Activated CD8-positive, alpha-beta memory T cell treated with anti-CD3 and anti-CD28 coated beads for 4 hours (primary cell): ENCODE measurements around the gene TAS2R40.

Experiments used
- DNase-seq, 2 donors: peaks; one replicate each; pipeline ENCODE4 v3.0.0-alpha.2; 2020; ENCODE audit warnings: low read depth in 2 of 2

TAS2R40 gene

DNA sequence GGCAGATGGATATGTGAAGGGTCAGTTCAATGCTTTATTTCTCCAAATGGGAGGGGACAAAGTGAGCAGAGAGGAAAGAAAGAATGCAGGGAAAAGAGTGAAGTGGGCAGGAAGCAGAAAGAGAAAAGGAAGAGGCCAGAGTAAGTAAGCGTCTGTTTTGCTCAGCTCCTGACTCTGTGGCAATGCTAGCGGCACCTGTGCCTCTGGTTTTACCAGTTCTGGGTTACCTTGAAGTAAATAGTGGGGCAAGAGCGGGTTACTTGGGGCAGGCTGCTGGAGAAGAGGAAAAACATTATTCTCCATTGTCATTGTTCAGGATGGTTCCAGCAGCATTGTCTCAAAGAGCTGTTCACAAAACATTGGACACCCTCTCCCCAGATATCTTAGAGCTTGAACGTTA is 1.9 kb downstream of the TAS2R40 start:
- DNase-seq = no peak

DNA sequence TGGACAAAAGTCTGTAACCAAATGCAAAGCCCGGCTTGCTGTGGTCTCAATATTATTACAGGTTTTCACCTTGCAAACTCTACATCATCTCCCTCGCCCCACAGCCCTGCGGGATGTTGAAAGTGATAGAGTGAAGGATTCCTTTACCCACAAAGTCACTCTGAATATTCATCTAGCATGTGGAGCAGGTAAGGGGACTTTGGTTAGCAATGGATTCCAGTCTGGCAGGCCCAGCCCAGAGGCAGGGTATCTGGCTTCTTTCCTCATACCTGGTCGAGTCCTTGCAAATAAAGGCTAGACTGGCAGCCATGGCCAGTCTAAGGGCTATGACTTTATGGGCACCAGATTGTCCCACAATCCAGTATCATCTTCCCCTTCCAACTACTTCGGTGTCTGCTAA is 3.2 kb downstream of the TAS2R40 start:
- DNase-seq = no peak

DNA sequence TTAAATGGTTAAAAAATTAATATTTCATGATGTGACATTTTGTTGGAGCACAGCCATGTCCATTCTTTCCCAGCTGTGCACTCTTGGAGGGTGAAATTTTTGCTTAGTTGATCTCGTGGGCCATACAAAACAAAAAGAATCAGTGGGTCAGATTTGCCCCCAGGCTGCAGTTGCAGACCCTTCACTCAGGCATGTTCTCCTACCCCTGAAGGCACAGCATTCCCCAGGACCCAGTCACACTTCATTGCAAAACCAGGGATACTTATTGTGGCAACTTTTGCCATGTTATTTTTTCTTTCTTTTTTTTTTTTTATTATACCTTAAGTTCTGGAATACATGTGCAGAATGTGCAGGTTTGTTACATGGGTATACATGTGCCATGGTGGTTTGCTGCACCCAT is 6.0 kb downstream of the TAS2R40 start:
- DNase-seq = no peak

DNA sequence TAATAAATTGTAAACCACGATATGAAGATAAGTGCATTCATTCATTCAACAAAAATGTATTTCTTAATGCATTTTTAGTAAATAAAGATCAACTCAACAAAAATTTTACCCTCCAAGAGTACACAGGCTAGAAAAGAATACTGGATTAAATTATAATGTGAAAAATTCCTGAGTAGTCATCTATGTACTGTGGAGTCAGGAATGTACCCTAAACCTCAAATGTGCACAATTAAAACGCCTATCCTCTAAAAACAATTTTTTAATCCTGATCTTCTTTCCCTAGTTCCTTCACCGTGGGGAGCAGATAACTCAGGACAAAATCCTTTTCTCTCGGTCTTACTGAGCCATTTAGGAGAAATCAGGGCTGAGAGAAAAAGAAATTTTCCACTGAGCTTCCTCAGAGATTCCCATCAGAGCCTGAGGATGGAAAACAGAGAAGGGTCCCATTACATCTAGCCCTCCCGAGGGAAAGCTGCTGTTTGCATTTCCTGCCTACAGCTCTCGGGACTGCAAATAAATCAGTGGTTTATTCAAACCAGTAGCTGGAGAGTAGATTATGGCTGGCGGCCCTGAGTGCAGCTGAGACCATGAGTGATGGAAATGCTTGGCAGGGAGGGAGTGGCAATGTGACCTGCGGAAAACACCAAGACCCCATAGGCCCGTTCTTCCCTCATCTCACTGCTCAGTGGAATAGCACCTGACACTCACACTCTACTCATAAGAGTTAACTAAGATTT is 7.4 kb downstream of the TAS2R40 start:
- no peak for DNase-seq

DNA sequence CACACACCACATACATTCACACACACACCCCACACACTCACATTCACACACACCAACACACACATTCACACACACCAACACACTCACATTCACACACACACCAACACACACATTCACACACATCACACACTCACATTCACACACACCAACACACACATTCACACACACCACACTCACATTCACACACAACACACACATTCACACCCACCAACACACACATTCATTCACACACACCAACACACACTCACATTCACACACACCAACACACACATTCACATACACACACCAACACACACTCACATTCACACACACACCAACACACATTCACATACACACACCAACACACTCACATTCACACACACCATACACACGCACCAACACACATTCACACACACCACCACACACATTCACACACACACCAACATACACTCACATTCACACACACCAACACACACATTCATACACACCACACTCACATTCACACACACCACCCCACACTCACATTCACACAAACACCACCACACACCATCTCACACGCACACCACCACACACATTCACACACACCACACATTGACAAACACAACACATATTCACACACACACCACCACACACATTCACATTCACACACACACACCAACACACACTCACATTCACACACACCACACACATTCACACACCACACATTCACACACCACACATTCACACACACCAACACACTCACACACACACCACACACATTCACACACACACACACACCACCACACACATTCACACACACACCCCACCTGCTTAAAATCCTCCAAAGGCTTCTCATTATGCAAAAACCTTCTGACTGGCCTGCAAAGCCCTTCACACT is 9.0 kb downstream of the TAS2R40 start:
- no peak for DNase-seq

DNA sequence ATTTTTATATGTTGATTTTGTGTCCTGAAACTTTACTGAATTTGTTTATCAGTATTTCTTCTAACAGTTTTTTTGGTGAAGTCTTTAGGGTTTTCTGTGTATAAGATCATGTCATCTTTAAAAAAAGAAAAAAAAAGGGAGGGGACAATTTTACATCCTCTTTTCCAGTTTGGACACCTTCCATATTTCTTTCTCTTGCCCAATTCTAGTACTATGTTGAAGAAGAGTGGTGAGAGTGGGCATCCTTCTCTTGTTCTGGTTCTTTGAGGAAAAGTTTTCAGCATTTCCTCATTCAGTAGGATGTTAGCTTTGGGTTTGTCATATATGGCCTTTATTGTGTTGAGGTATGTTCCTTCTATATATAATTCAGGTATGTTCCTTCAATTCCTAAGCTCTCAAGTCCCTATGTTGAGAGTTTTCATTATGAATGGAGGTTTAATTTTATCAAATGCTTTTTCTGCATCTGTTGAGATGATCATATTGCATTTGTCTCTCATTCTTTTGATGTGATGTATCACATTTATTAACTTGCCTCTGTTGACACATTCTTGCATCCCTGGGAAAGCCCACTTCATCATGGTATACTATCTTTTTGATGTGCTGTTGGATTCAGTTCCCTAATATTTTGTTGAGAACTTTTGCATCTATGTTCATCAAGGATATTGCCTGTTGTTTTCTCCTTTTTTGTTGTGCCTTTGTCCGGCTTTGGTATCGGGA is 12.1 kb downstream of the TAS2R40 start:
- no peak for DNase-seq

DNA sequence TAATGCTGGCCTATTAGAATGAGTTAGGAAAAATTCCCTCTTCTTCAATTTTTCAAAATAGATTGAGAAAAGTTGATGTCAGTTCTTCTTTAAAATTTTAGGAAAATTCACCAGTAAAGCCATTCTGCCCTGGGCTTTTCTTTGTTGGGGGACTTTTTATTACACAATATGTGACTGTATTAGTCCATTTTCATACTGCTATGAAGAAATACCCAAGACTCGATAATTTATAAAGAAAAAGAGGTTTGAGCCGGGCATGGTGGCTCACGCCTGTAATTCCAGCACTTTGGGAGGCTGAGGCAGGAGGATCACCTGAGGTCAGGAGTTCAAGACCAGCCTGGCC is 12.7 kb downstream of the TAS2R40 start:
- DNase-seq = no peak

DNA sequence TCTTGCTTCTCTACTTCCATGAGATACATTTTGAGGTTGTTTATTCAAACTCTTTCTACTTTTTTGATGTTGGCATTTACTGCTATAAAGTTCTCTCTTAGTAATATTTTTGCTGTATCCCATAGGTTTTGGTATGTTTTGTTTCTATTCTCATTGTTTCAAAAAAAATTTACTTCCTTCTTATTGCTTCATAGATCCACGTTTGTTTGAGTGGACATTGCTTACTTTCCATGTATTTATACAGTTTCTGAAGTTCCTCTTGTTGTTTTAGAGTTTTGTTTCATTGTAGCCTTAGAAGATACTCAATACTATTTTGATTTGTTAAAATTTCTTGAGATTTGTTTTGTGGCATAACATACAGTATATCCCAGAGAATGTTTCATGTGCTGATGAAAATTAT is 13.7 kb downstream of the TAS2R40 start:
- DNase-seq = no peak

DNA sequence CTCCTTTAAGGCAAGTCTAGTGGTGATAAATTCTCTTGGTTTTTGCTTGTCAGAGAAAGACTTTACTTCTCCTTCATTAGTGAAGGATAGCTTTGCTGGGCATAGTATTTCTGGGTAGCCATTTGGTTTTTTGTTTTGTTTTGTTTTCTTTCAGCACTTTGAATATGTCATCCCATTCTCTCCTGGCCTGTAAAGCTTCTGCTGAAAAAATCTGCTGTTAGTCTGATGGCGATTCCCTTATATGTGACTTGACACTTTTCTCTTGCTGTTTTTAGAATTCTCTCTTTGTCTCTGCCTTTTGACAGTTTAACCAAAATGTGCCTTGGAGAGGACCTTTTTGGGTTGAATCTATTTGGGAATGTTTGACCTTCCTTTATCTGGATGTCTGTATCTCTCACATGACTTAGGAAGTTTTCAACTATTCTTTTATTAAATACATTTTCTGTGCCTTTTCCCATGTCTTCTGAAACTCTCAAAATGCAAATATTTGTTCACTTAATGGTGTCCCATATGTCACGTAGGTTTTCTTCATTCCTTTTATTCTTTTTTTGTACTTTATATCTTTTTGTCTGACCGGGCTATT is 14.7 kb downstream of the TAS2R40 start:
- no peak for DNase-seq

DNA sequence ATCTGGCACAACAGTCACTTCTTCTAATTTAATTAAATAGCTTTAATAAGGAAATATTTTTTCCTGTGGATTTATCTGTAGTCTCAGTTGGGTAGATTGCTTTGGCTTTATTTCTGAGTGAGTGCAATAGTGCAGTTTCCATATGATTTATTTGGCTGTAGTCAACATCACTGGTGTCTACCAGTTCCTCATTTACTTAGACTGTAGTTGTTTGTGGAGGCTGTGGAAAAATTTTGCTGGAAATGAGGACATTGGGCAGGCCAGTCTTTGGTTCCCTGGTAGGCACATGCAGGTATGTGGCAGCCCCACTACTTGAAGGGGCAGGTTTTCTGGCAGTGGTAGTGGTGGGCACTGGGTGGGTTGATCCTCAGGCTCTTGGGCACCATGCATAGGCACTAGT is 15.5 kb downstream of the TAS2R40 start:
- DNase-seq = no peak

DNA sequence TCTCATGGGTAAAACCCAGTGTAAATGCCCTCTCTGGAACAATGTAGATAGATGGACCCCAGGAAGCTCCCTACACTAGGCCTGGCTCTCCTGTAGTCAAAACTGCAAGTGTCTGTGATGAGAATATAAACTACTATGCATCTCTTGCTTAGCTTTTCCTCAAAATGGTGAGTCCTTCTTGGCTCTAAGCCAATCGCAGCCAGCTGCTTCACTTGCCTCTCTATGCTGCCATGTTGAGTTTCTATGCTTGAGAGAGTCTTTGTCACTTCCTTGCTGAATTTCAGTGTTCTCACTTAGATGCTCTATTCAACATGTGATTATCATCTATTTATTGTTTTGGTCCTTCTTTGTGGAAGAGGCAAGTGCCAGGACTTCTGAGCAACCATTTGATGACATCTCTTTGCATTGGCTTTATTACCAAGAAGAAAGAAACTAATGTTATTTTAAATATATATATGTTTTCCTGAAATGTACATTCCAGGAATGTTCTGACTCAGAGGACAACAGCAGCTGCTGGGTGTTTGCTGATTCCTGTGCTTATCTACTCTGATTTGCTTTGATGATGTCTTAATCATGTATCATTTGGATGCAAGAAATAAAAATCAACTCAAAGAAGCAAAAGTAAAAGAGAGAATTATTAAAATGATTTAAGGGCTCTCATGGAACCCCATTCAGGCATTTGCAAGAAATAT is 16.6 kb downstream of the TAS2R40 start:
- no peak for DNase-seq

DNA sequence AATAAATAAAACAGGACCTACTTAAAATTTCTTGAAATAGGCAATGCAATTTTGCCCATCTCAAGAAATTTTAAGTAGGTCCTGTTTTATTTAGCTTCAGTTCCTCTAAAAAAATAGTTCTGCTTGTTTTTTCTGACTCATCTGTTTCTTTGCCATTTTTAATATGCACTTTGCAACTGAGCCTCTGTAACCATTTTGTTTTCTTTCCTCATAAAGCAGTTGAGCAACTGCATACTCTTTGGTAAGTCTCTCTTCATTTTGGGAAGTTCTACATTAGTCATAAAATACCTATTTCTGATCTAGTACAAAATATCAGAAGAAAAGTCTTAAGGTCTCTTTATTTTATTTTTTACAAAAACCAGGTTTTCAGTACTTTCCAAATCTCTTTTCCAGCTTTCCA is 18.0 kb downstream of the TAS2R40 start:
- no peak for DNase-seq

DNA sequence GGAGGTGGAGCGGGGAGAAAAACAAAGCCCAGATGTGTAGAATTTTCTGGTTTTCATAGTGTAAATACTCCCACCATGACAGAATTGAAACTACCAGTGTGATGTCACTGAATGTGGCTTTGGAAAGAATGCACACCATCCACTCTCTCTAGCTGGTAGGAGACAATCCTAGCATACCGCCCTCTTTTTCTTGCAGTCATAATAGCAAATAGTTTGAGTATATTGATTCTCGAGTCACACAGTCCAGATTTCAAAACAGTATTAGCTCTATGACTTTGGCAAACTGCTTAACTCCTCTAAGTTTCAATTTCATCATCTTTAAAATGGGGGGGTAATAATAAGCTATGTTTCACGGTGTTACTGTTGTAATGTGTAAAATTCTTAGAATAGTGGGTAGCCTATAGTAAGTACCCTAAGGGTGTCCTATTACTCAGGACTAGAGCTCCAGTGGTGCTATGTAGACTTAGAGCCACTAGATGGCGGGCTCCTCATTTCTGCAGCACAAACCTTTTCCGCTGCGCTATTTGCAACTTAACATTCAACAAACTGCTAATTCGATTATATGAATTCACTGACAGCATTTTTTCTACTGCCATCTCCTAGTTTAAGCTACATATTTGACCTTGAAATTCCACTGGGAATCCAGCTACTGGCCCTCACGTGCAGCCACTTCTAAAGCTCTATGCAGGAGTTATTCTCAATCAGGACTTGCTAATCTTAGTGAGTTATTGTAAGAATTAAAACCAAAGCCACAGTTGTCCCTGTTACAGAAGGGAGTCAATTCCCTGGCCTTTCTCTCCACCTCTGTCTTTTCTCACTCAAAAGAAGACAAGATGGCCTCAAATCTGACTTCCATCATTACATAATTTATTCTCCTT is 18.7 kb downstream of the TAS2R40 start:
- peak; percentile 44 to 54 for DNase-seq

DNA sequence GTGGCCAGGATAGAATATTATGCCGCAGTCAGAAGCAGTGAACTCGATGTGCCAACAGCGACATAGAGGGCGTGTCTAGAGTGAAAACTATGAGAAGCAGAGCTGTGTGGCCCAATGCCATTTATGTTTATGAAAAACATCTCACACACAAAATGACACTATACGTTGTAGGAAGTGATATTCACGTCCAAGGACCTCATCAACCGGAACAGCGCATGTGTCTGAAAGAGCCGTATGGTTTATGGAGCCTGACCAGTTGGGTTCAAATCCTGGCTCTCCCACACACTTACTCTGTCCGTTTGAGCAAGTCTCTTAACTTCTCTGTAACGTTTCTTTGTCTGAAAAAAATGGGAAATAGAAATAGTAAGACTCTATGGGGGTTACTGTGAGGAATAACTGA is 20.5 kb downstream of the TAS2R40 start:
- DNase-seq = no peak

DNA sequence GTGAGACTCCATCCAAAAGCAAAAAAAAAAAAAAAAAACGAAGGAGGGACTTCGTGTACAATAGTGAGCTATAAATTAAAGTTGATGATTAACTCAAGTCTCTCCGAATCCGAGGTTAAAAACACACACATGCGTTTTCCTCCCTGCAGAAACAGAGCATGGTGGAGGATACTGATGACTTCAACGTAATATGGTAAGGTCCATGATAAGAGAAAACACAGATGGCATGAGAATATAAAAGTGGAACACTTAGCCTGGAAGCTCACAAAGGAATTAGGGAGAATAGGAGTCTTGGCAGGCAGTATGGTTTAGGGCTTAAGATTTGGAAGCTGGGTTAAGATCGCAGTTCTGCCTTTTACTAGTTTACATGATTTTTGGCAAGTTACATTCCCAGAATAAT is 21.3 kb downstream of the TAS2R40 start:
- no peak for DNase-seq

DNA sequence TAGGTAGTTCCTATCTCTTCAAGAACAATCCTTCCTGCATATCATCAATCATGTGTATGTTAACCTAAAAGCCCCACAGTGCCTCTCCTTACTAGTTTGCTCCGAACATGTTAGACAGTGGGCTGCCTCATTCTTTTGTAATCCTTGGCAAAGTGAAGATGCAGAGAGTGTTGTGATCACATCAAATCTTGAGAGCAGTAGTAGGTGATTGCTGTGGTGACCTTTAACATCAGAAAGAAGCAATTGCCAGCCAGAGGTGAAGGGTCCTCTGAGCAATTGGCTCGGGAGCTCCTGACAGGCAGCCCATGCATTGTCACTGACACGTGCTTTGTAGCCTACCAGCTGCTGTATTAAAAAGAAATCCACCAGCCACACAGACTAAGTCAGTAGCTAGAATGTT is 21.8 kb downstream of the TAS2R40 start:
- no peak for DNase-seq

DNA sequence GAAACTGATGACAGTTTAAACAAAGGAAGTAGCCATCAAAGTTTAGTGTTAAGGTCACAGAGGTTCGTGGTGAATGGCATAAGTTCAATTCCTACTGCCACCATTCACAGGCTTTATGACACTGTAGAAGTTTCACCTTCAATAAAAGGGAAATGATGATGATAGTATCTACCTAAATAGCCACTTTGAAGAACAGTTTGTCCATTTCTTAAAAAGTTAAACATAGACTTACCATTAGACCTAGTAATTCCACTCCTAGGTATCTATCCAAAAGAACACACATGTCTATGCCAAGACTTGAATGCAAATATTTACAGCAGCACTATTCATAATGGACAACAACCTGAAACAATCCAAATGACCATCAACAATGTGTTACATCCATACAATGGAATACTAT is 22.5 kb downstream of the TAS2R40 start:
- no peak for DNase-seq

DNA sequence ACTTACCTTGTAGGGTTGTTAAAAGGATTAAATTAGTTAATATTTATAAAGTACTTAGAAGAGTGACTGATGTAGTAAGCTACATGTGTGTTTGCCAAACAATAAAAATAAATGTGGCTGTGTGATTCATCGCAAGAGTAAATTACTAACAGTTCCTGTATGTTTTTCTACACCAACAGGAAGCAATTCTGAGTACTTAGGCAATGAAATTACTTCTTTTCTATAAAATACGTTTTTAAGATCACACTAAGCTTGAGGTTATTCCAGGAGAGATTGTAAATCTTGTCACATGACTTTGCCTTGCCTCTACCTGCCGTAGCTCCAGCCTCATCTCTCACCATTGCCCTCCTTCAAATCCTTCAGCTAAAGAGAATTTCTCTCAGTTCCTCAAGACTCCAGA is 23.3 kb downstream of the TAS2R40 start:
- no peak for DNase-seq

DNA sequence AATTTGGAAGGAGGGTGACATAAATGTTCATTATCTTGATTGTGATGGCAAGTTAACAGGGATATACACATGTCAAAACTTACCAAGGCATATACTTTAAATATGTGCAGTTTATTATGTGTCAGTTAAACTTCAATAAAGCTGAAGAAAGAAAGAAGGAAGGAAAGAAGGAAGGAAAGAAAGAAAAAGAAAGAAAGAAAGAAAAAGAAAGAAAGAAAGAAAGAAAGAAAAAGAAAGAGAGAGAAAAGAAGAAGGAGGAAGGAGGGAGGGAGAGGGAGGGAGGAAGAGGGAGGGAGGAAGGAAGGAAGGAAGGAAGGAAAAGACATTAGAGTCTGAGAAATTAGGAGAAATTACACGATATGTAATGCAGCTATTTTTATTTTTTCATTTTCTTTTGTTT is 25.5 kb downstream of the TAS2R40 start:
- no peak for DNase-seq

DNA sequence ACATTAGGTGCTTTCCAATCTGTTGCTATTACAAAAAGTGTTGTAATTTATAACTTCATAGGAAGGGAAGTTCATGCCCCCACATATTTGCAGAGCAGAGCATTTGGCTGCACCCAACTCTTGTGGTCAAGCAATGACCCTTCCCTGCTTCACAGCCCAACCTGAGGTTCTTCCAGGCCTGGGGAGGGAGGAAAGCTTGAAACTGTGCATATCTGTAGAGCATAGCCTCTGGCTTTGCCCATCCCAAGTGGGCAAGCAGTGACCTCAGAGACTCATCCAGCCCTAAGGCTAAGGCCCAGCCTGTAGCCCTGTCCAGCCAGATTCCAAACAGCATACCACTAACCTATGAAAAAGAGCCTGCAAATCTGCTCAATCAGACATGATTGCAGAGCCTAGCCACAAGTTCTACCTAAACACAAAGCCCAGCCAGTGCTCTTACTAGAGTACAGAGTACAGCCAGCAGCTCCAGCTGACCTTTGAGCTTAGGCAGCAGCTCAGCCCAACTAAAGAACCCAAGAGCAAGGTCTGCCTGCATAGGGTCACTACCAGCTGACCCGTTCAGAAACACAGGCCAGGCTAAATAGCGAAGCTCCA is 27.0 kb downstream of the TAS2R40 start:
- no peak for DNase-seq
